Activated naive CD4-positive, alpha-beta T cell treated with anti-CD3 and anti-CD28 coated beads for 36 hours (primary cell): Measurements from ENCODE around the gene DUOX2. TPM values are rescaled to one million over a fixed set of nuclear protein-coding genes. Genes with fewer than 3 reads are reported as not detected.
"Not testable (repeated sequence)": the region's sequence is repeated elsewhere in the genome, so short reads cannot be mapped to it uniquely, and the experiment has no call there.

Experiments used
- CTCF ChIA-PET: fragments of 350-600 bp; sonication (Branson Sonifier 250); formaldehyde crosslinking; loops from one replicate; lab custom pipeline; 2021; ENCODE audit warnings: antibody characterized with exemption; lab: Charles Lee
- DNase-seq: peaks from one replicate; pipeline ENCODE4 v3.0.0-alpha.2; 2020
- H3K27ac Mint-ChIP-seq: one replicate; pipeline ENCODE4 v1.8.0; 2021; ENCODE audit warnings: mild to moderate bottlenecking, mixed read lengths
- H3K27me3 Mint-ChIP-seq: one replicate; pipeline ENCODE4 v1.8.0; 2021; ENCODE audit warnings: low read depth, mixed read lengths
- H3K36me3 Mint-ChIP-seq: one replicate; pipeline ENCODE4 v1.8.0; 2021; ENCODE audit warnings: low read depth, mixed read lengths
- H3K4me1 Mint-ChIP-seq: one replicate; pipeline ENCODE4 v1.8.0; 2021; ENCODE audit warnings: low read depth, mixed read lengths
- H3K4me3 Mint-ChIP-seq: one replicate; pipeline ENCODE4 v1.8.0; 2021; ENCODE audit warnings: mild to moderate bottlenecking, moderate library complexity, mixed read lengths
- H3K9me3 Mint-ChIP-seq: one replicate; pipeline ENCODE4 v1.8.0; 2021; ENCODE audit warnings: mixed read lengths
- intact Hi-C: fragments of 100-400 bp; cut with micrococcal nuclease; formaldehyde crosslinking; loops from one replicate; pipeline ENCODE4 v1.15.1; 2023
- total RNA-seq, 2 experiments: library from RNA; stranded (reverse); gene quantifications; one replicate each; pipeline ENCODE4 v1.2.3, GENCODE V29; 2021

DUOX2 gene
- total RNA-seq, 2 experiments from 2014 or later, result not detected

- H3K4me1 Mint-ChIP-seq, H3K4me3 Mint-ChIP-seq, DNase-seq, H3K36me3 Mint-ChIP-seq, CTCF ChIA-PET, H3K9me3 Mint-ChIP-seq, H3K27me3 Mint-ChIP-seq, H3K27ac Mint-ChIP-seq, intact Hi-C loops: not testable (repeated sequence)
Measured at GRCh38 chr15:45075440-45076320, 38.3 kb downstream of the DUOX2 start.

GRCh38 chr15:45073602-45074001 lies 40.4 kb downstream of the DUOX2 start:
- H3K4me3 Mint-ChIP-seq, H3K36me3 Mint-ChIP-seq, H3K9me3 Mint-ChIP-seq, H3K27me3 Mint-ChIP-seq, CTCF ChIA-PET, intact Hi-C loops, DNase-seq, H3K4me1 Mint-ChIP-seq, H3K27ac Mint-ChIP-seq: not testable (repeated sequence)

GRCh38 chr15:45069942-45070360 lies 44.0 kb downstream of the DUOX2 start:
- H3K4me3 Mint-ChIP-seq, DNase-seq, H3K27me3 Mint-ChIP-seq, H3K4me1 Mint-ChIP-seq, H3K27ac Mint-ChIP-seq, intact Hi-C loops, H3K9me3 Mint-ChIP-seq, CTCF ChIA-PET: not testable (repeated sequence)
- peaks cover 13% of the 10 kb centered on the region for H3K36me3 Mint-ChIP-seq

GRCh38 chr15:45064386-45064785 lies 49.6 kb downstream of the DUOX2 start:
- CTCF ChIA-PET, result interaction anchor here (0.6 kb wide), 1 partner anchor 212 kb away, joined by 5 read pairs; no protein-coding TSS in a partner anchor
- peaks cover 16% of the 10 kb centered on the region for H3K36me3 Mint-ChIP-seq
- H3K4me1 Mint-ChIP-seq, result peaks cover 8% of the 10 kb centered on the region
- no peak overlapping the region for H3K27ac Mint-ChIP-seq
- no peak for DNase-seq
- intact Hi-C loops, result no loop called here
- no peaks in the 10 kb centered on the region for H3K9me3 Mint-ChIP-seq
- H3K4me3 Mint-ChIP-seq, result no peak overlapping the region
- H3K27me3 Mint-ChIP-seq, result no peaks in the 10 kb centered on the region

GRCh38 chr15:45062301-45062700 lies 51.7 kb downstream of the DUOX2 start:
- intact Hi-C loops, H3K27me3 Mint-ChIP-seq, H3K9me3 Mint-ChIP-seq, DNase-seq, H3K4me1 Mint-ChIP-seq, CTCF ChIA-PET, H3K4me3 Mint-ChIP-seq, H3K27ac Mint-ChIP-seq: not testable (repeated sequence)
- peaks cover 15% of the 10 kb centered on the region for H3K36me3 Mint-ChIP-seq

GRCh38 chr15:45058690-45059675 lies 55.0 kb downstream of the DUOX2 start:
- H3K27ac Mint-ChIP-seq, H3K27me3 Mint-ChIP-seq, H3K4me3 Mint-ChIP-seq, H3K9me3 Mint-ChIP-seq, DNase-seq, intact Hi-C loops, H3K4me1 Mint-ChIP-seq: not testable (repeated sequence)
- H3K36me3 Mint-ChIP-seq, result peaks cover 15% of the 10 kb centered on the region
- CTCF ChIA-PET, result interaction anchor here (0.5 kb wide), 1 partner anchor 44 kb away, joined by 5 read pairs; no protein-coding TSS in a partner anchor

- H3K27me3 Mint-ChIP-seq, H3K4me3 Mint-ChIP-seq, H3K4me1 Mint-ChIP-seq, DNase-seq, H3K27ac Mint-ChIP-seq, intact Hi-C loops, H3K9me3 Mint-ChIP-seq: not testable (repeated sequence)
- H3K36me3 Mint-ChIP-seq, result peaks cover 58% of the 10 kb centered on the region
- CTCF ChIA-PET, result interaction anchor here (0.6 kb wide), 1 partner anchor 175 kb away, joined by 4 read pairs; no protein-coding TSS in a partner anchor
Measured at GRCh38 chr15:45052676-45053075, 61.3 kb downstream of the DUOX2 start.

GRCh38 chr15:45050587-45050986 lies 63.4 kb downstream of the DUOX2 start:
- peaks cover 5% of the 10 kb centered on the region for H3K9me3 Mint-ChIP-seq
- peaks cover 63% of the 10 kb centered on the region for H3K36me3 Mint-ChIP-seq
- no peak overlapping the region for H3K4me3 Mint-ChIP-seq
- H3K27ac Mint-ChIP-seq, result no peak overlapping the region
- CTCF ChIA-PET, result interaction anchor here (0.6 to 0.8 kb wide), 2 partner anchors 14 to 276 kb away, joined by 3 read pairs; no protein-coding TSS in a partner anchor
- intact Hi-C loops, result no loop called here
- DNase-seq, result no peak
- H3K27me3 Mint-ChIP-seq, result no peaks in the 10 kb centered on the region
- H3K4me1 Mint-ChIP-seq, result no peaks in the 10 kb centered on the region

- H3K9me3 Mint-ChIP-seq, result peaks cover 5% of the 10 kb centered on the region
- CTCF ChIA-PET, result interaction anchor here (0.5 kb wide), 1 partner anchor 76 kb away, joined by 3 read pairs; no protein-coding TSS in a partner anchor
- H3K4me3 Mint-ChIP-seq, result no peak overlapping the region
- H3K27ac Mint-ChIP-seq, result no peak overlapping the region
- peaks cover 59% of the 10 kb centered on the region for H3K36me3 Mint-ChIP-seq
- H3K27me3 Mint-ChIP-seq, result no peaks in the 10 kb centered on the region
- no peaks in the 10 kb centered on the region for H3K4me1 Mint-ChIP-seq
- intact Hi-C loops, result no loop called here
- no peak for DNase-seq
Measured at GRCh38 chr15:45048794-45049631, 65.0 kb downstream of the DUOX2 start.

GRCh38 chr15:45048449-45048793 lies 65.6 kb downstream of the DUOX2 start:
- H3K4me3 Mint-ChIP-seq, H3K27ac Mint-ChIP-seq: not testable (repeated sequence)
- peaks cover 59% of the 10 kb centered on the region for H3K36me3 Mint-ChIP-seq

GRCh38 chr15:45044270-45044669 lies 69.7 kb downstream of the DUOX2 start:
- H3K27me3 Mint-ChIP-seq, H3K27ac Mint-ChIP-seq, H3K4me3 Mint-ChIP-seq, H3K4me1 Mint-ChIP-seq, H3K9me3 Mint-ChIP-seq, DNase-seq, intact Hi-C loops, CTCF ChIA-PET: not testable (repeated sequence)
- peaks cover 24% of the 10 kb centered on the region for H3K36me3 Mint-ChIP-seq

More at GRCh38 chr15:45048449-45048793, 65.6 kb downstream of the DUOX2 start:
- DNase-seq, H3K4me1 Mint-ChIP-seq, intact Hi-C loops, H3K27me3 Mint-ChIP-seq, H3K9me3 Mint-ChIP-seq: not testable (repeated sequence)
- CTCF ChIA-PET, result interaction anchor here (0.5 kb wide), 1 partner anchor 77 kb away, joined by 3 read pairs; no protein-coding TSS in a partner anchor
